ENCODE measurements around the gene HNF1A.

Gene HNF1A

GRCh38 chr12:120938496-120938895, 39.8 kb upstream of the HNF1A start:
- H2BK15ac ChIP-seq (ENCODE audit: low read length) = no peak overlapping the region

GRCh38 chr12:120939523-120939922, 38.8 kb upstream of the HNF1A start:
- no peak overlapping the region for H3K14ac ChIP-seq (ENCODE audit: low read length)
- H3K27ac ChIP-seq (replicated peaks; ENCODE audit: low read length) = no peak overlapping the region
- no peak overlapping the region for H3K4me2 ChIP-seq (ENCODE audit: insufficient read depth, low read length, poor library complexity, severe bottlenecking)
- H2AK5ac ChIP-seq (ENCODE audit: low read depth, low read length) = no peak overlapping the region
- no peaks in the 10 kb centered on the region for H3K79me1 ChIP-seq (ENCODE audit: low read depth, low read length)
- no peaks in the 10 kb centered on the region for H3K9me3 ChIP-seq (replicated peaks in 1 of 2; ENCODE audit: control insufficient read depth in 2 of 2, insufficient read depth in 1 of 2, low read depth in 1 of 2, low read length in 2 of 2)
- no CpG with 5 or more reads among the region's 3 CpGs for WGBS, 2 donors (ENCODE audit: extremely low coverage in 2 of 2, insufficient read length in 2 of 2, insufficient replicate concordance in 1 of 2)
- peaks cover 0 to 2% of the 10 kb centered on the region in 2 donors for H3K4me1 ChIP-seq (ENCODE audit: control insufficient read depth in 2 of 2, insufficient read depth in 1 of 2, low read depth in 1 of 2, low read length in 2 of 2)
- no peak overlapping the region for H3K9ac ChIP-seq (ENCODE audit: low read depth, low read length, poor library complexity)
- H2BK15ac ChIP-seq (ENCODE audit: low read length) = no peak overlapping the region
- no peak overlapping the region for H2BK5ac ChIP-seq (ENCODE audit: low read length)
- no peak overlapping the region for H4K8ac ChIP-seq (ENCODE audit: low read depth, low read length)
- no peak overlapping the region for H3K4ac ChIP-seq (ENCODE audit: low read length)
- H3K27me3 ChIP-seq (ENCODE audit: control insufficient read depth in 3 of 3, insufficient read depth in 3 of 3, low read depth in 1 of 3, low read length in 3 of 3) = peaks cover 0 to 1% (median 0%) of the 10 kb centered on the region in 3 experiments
- no peak overlapping the region for H3K4me3 ChIP-seq (ENCODE audit: low read length in 2 of 2)
- no peak overlapping the region for H2BK120ac ChIP-seq (ENCODE audit: low read depth, low read length)
- no peak overlapping the region for H4K91ac ChIP-seq (ENCODE audit: low read depth, low read length, poor library complexity)
- H2BK12ac ChIP-seq (ENCODE audit: low read length) = no peak overlapping the region
- no peak overlapping the region for H3K23ac ChIP-seq (ENCODE audit: low read depth, low read length, poor library complexity)
- no peaks in the 10 kb centered on the region for H3K36me3 ChIP-seq (replicated peaks in 1 of 2; ENCODE audit: control insufficient read depth in 2 of 2, insufficient read depth in 2 of 2, low read length in 2 of 2)
- H3K18ac ChIP-seq (ENCODE audit: low read length) = no peak overlapping the region
- H2AFZ ChIP-seq (ENCODE audit: low read length) = no peak overlapping the region
- no peak for DNase-seq (ENCODE audit: low spot score)

More at GRCh38 chr12:120938496-120938895, 39.8 kb upstream of the HNF1A start:
- Histone ChIP-seq H3K4me3 (ENCODE audit: low read length in 2 of 2) (no peak overlapping the region), H2BK120ac (ENCODE audit: low read depth, low read length) (no peak overlapping the region), H3K4ac (ENCODE audit: low read length) (no peak overlapping the region), H3K27ac (replicated peaks; ENCODE audit: low read length) (no peak overlapping the region), H3K36me3 (replicated peaks in 1 of 2; ENCODE audit: control insufficient read depth in 2 of 2, insufficient read depth in 2 of 2, low read length in 2 of 2) (no peaks in the 10 kb centered on the region), H2AK5ac (ENCODE audit: low read depth, low read length) (no peak overlapping the region), H2BK5ac (ENCODE audit: low read length) (no peak overlapping the region), H3K27me3 (ENCODE audit: control insufficient read depth in 3 of 3, insufficient read depth in 3 of 3, low read depth in 1 of 3, low read length in 3 of 3) (peaks cover 0 to 1% (median 0%) of the 10 kb centered on the region in 3 experiments), H3K14ac (ENCODE audit: low read length) (no peak overlapping the region), H3K4me2 (ENCODE audit: insufficient read depth, low read length, poor library complexity, severe bottlenecking) (no peak overlapping the region), H3K4me1 (ENCODE audit: control insufficient read depth in 2 of 2, insufficient read depth in 1 of 2, low read depth in 1 of 2, low read length in 2 of 2) (peaks cover 0 to 2% of the 10 kb centered on the region in 2 donors), H4K8ac (ENCODE audit: low read depth, low read length) (no peak overlapping the region), H3K79me1 (ENCODE audit: low read depth, low read length) (no peaks in the 10 kb centered on the region), H2AFZ (ENCODE audit: low read length) (no peak overlapping the region), H3K23ac (ENCODE audit: low read depth, low read length, poor library complexity) (no peak overlapping the region), H3K9me3 (replicated peaks in 1 of 2; ENCODE audit: control insufficient read depth in 2 of 2, insufficient read depth in 1 of 2, low read depth in 1 of 2, low read length in 2 of 2) (no peaks in the 10 kb centered on the region), H2BK12ac (ENCODE audit: low read length) (no peak overlapping the region), H3K9ac (ENCODE audit: low read depth, low read length, poor library complexity) (no peak overlapping the region), H3K18ac (ENCODE audit: low read length) (no peak overlapping the region), H4K91ac (ENCODE audit: low read depth, low read length, poor library complexity) (no peak overlapping the region)
- no peak for DNase-seq (ENCODE audit: low spot score)
- no CpG with 5 or more reads among the region's 3 CpGs for WGBS, 2 donors (ENCODE audit: extremely low coverage in 2 of 2, insufficient read length in 2 of 2, insufficient replicate concordance in 1 of 2)

GRCh38 chr12:120940006-120940405, 38.3 kb upstream of the HNF1A start:
- H2AK5ac ChIP-seq (ENCODE audit: low read depth, low read length) = no peak overlapping the region
- H3K9ac ChIP-seq (ENCODE audit: low read depth, low read length, poor library complexity) = no peak overlapping the region
- WGBS, 2 donors (ENCODE audit: extremely low coverage in 2 of 2, insufficient read length in 2 of 2, insufficient replicate concordance in 1 of 2) = no CpG with 5 or more reads among the region's 5 CpGs
- no peak overlapping the region for H3K4me2 ChIP-seq (ENCODE audit: insufficient read depth, low read length, poor library complexity, severe bottlenecking)
- H2AFZ ChIP-seq (ENCODE audit: low read length) = no peak overlapping the region
- H3K27ac ChIP-seq (replicated peaks; ENCODE audit: low read length) = no peak overlapping the region
- peaks cover 0 to 2% of the 10 kb centered on the region in 2 donors for H3K4me1 ChIP-seq (ENCODE audit: control insufficient read depth in 2 of 2, insufficient read depth in 1 of 2, low read depth in 1 of 2, low read length in 2 of 2)
- no peak for DNase-seq (ENCODE audit: low spot score)
- H3K4ac ChIP-seq (ENCODE audit: low read length) = no peak overlapping the region
- no peak overlapping the region for H2BK12ac ChIP-seq (ENCODE audit: low read length)
- H3K23ac ChIP-seq (ENCODE audit: low read depth, low read length, poor library complexity) = no peak overlapping the region
- H3K36me3 ChIP-seq (replicated peaks in 1 of 2; ENCODE audit: control insufficient read depth in 2 of 2, insufficient read depth in 2 of 2, low read length in 2 of 2) = no peaks in the 10 kb centered on the region
- no peaks in the 10 kb centered on the region for H3K9me3 ChIP-seq (replicated peaks in 1 of 2; ENCODE audit: control insufficient read depth in 2 of 2, insufficient read depth in 1 of 2, low read depth in 1 of 2, low read length in 2 of 2)
- no peak overlapping the region for H3K18ac ChIP-seq (ENCODE audit: low read length)
- no peak overlapping the region for H3K14ac ChIP-seq (ENCODE audit: low read length)
- H2BK5ac ChIP-seq (ENCODE audit: low read length) = no peak overlapping the region
- H3K4me3 ChIP-seq (ENCODE audit: low read length in 2 of 2) = no peak overlapping the region
- H2BK120ac ChIP-seq (ENCODE audit: low read depth, low read length) = no peak overlapping the region
- H3K27me3 ChIP-seq (ENCODE audit: control insufficient read depth in 3 of 3, insufficient read depth in 3 of 3, low read depth in 1 of 3, low read length in 3 of 3) = peaks cover 0 to 1% (median 0%) of the 10 kb centered on the region in 3 experiments
- no peak overlapping the region for H4K91ac ChIP-seq (ENCODE audit: low read depth, low read length, poor library complexity)
- no peak overlapping the region for H2BK15ac ChIP-seq (ENCODE audit: low read length)
- H4K8ac ChIP-seq (ENCODE audit: low read depth, low read length) = no peak overlapping the region
- no peaks in the 10 kb centered on the region for H3K79me1 ChIP-seq (ENCODE audit: low read depth, low read length)

GRCh38 chr12:120940799-120941198, 37.5 kb upstream of the HNF1A start:
- no CpG with 5 or more reads among the region's 5 CpGs for WGBS, 2 donors (ENCODE audit: extremely low coverage in 2 of 2, insufficient read length in 2 of 2, insufficient replicate concordance in 1 of 2)
- Histone ChIP-seq H3K4me3 (ENCODE audit: low read length in 2 of 2) (no peak overlapping the region), H3K4ac (ENCODE audit: low read length) (no peak overlapping the region), H3K14ac (ENCODE audit: low read length) (no peak overlapping the region), H2BK15ac (ENCODE audit: low read length) (no peak overlapping the region), H3K79me1 (ENCODE audit: low read depth, low read length) (no peaks in the 10 kb centered on the region), H2AFZ (ENCODE audit: low read length) (no peak overlapping the region), H3K9me3 (replicated peaks in 1 of 2; ENCODE audit: control insufficient read depth in 2 of 2, insufficient read depth in 1 of 2, low read depth in 1 of 2, low read length in 2 of 2) (no peaks in the 10 kb centered on the region), H3K23ac (ENCODE audit: low read depth, low read length, poor library complexity) (no peak overlapping the region), H3K27ac (replicated peaks; ENCODE audit: low read length) (no peak overlapping the region), H4K8ac (ENCODE audit: low read depth, low read length) (no peak overlapping the region), H2AK5ac (ENCODE audit: low read depth, low read length) (no peak overlapping the region), H3K4me2 (ENCODE audit: insufficient read depth, low read length, poor library complexity, severe bottlenecking) (no peak overlapping the region), H2BK12ac (ENCODE audit: low read length) (no peak overlapping the region), H4K91ac (ENCODE audit: low read depth, low read length, poor library complexity) (no peak overlapping the region), H2BK120ac (ENCODE audit: low read depth, low read length) (no peak overlapping the region), H3K27me3 (ENCODE audit: control insufficient read depth in 3 of 3, insufficient read depth in 3 of 3, low read depth in 1 of 3, low read length in 3 of 3) (peaks cover 0 to 1% (median 1%) of the 10 kb centered on the region in 3 experiments), H2BK5ac (ENCODE audit: low read length) (no peak overlapping the region), H3K36me3 (replicated peaks in 1 of 2; ENCODE audit: control insufficient read depth in 2 of 2, insufficient read depth in 2 of 2, low read length in 2 of 2) (no peaks in the 10 kb centered on the region), H3K9ac (ENCODE audit: low read depth, low read length, poor library complexity) (no peak overlapping the region), H3K18ac (ENCODE audit: low read length) (no peak overlapping the region), H3K4me1 (ENCODE audit: control insufficient read depth in 2 of 2, insufficient read depth in 1 of 2, low read depth in 1 of 2, low read length in 2 of 2) (peaks cover 0 to 2% of the 10 kb centered on the region in 2 donors)
- DNase-seq (ENCODE audit: low spot score) = no peak
